Smooth muscle cell of the brain vasculature (primary cell): Measurements from ENCODE around the gene SPO11.

Experiments
- DNase-seq: peaks from one replicate; pipeline ENCODE4 v3.0.0-alpha.2; 2012; ENCODE audit warnings: low read depth, low spot score

The SPO11 gene

GRCh38 chr20:57375652-57376230, 46.1 kb downstream of the SPO11 start:
- DNase-seq: no peak

- DNase-seq: no peak
These were observed 47.7 kb downstream of the SPO11 start for GRCh38 chr20:57377350-57377749.

GRCh38 chr20:57378107-57378506, 48.5 kb downstream of the SPO11 start:
- DNase-seq: no peak

- no peak for DNase-seq
These were observed 49.2 kb downstream of the SPO11 start for GRCh38 chr20:57378646-57379262.

GRCh38 chr20:57379263-57379647, 49.7 kb downstream of the SPO11 start:
- no peak for DNase-seq

- no peak for DNase-seq
These were observed 50.6 kb downstream of the SPO11 start for GRCh38 chr20:57380081-57380750.

- DNase-seq: peak; percentile 45
These were observed 52.2 kb downstream of the SPO11 start for GRCh38 chr20:57381596-57382503.

GRCh38 chr20:57382516-57382915, 52.9 kb downstream of the SPO11 start:
- DNase-seq: no peak

- no peak for DNase-seq
These were observed 54.1 kb downstream of the SPO11 start for GRCh38 chr20:57383447-57384347.

- no peak for DNase-seq
These were observed 54.9 kb downstream of the SPO11 start for GRCh38 chr20:57384486-57384885.

GRCh38 chr20:57384953-57385761, 55.6 kb downstream of the SPO11 start:
- DNase-seq: no peak

GRCh38 chr20:57385940-57386339, 56.3 kb downstream of the SPO11 start:
- no peak for DNase-seq

- DNase-seq: no peak
These were observed 57.2 kb downstream of the SPO11 start for GRCh38 chr20:57386762-57387161.

GRCh38 chr20:57387463-57387862, 57.9 kb downstream of the SPO11 start:
- no peak for DNase-seq

- no peak for DNase-seq
These were observed 58.4 kb downstream of the SPO11 start for GRCh38 chr20:57387945-57388371.

- no peak for DNase-seq
These were observed 59.5 kb downstream of the SPO11 start for GRCh38 chr20:57388953-57389694.

GRCh38 chr20:57389695-57390603, 60.3 kb downstream of the SPO11 start:
- no peak for DNase-seq
